Measurements from ENCODE around the gene XPR1. TPM values are rescaled to one million over a fixed set of nuclear protein-coding genes. Genes with fewer than 3 reads are reported as not detected.
A peak's percentile ranks its signal among the peaks of the same experiment; 100 is the strongest.

The XPR1 gene
- total RNA-seq, 4 donors from 2014 or later = 29.4 to 42.2 (median 33.7) TPM

DNA sequence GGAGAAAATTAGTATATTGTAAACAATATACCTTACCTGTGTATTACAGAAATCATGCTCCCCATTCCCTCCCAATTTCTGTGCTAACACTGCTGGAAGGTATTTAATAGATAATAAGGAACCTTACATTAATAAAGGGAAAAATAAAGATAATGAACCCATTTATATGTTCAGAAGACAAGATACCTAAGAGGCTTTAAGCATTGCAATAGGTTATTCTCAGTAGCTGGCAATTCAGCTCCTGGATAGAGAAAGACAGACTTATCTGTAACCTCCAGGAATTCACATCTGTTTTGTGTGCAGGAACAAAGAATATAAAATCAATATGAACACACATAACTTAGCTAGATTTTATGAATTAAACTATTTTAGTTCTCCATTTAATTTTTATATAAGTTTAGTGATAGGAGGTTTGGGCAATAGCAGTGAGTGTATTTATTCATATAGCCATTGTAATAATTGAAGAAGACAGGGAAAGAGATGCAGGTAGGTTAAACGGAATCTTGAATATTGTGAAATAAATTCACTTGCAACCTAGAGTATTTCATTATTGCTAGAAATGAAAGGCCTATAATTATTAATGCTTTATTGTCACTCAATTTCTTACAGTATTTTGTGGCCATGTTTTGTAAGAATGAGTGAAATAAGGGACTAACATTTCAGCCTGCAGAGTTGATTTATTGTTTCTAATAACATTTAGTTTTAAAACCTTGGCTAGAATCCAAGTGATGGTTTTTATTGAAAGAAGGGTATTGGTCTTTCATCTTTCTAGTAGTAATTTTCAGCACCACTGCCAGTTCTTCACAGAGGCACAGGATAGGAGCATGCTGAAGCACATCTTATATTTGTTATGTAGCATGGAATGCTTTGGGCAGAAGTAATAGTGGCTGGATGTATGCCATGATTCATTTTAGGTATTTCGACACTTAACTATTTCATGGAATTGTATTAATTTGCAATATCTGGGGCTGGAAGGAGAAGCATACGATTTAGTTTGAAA lies 1.5 kb downstream of the XPR1 start:
- Histone ChIP-seq H3K4me3 (replicated peaks in 1 of 3) (peak overlapping the region in 1 of 3 donors; percentile 78), H3K36me3 (no peaks in the 10 kb centered on the region), H3K4me1 (peaks cover 23 to 27% of the 10 kb centered on the region in 2 donors), H3K27me3 (no peaks in the 10 kb centered on the region), H3K9me3 (no peaks in the 10 kb centered on the region), H3K27ac (peak overlapping the region in 1 of 3 donors; percentile 86)
- intact Hi-C loops (cut with DNase I) = no loop called here
- DNase-seq = no peak
- WGBS, 2 donors = 47 to 50% methylated on average over 3 of the region's 3 CpGs
- TF ChIP-seq POLR2A (IDR thresholded peaks at IDR 0.05) = no peak
- TF ChIP-seq, protein P1, sequence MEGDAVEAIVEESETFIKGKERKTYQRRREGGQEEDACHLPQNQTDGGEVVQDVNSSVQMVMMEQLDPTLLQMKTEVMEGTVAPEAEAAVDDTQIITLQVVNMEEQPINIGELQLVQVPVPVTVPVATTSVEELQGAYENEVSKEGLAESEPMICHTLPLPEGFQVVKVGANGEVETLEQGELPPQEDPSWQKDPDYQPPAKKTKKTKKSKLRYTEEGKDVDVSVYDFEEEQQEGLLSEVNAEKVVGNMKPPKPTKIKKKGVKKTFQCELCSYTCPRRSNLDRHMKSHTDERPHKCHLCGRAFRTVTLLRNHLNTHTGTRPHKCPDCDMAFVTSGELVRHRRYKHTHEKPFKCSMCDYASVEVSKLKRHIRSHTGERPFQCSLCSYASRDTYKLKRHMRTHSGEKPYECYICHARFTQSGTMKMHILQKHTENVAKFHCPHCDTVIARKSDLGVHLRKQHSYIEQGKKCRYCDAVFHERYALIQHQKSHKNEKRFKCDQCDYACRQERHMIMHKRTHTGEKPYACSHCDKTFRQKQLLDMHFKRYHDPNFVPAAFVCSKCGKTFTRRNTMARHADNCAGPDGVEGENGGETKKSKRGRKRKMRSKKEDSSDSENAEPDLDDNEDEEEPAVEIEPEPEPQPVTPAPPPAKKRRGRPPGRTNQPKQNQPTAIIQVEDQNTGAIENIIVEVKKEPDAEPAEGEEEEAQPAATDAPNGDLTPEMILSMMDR (IDR thresholded peaks at IDR 0.05) = no peak

DNA sequence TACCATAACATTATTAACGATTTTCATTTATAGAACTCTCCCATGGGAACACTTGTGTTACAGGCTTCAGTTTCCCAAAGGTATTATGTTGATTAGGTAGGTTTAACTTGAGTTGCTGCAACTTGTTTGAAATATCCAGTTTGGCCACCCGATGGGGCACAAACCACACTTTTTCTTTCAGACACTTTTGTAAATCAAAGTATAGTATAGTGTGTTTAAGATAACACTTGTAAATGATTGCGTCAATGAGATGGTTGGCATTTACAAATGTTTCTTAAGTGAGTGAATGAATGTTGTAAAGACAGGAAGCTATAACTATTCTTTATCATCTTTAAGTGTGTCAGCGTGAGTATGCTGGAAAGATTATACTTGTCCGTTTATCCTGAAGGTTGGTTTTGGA lies 4.3 kb downstream of the XPR1 start:
- WGBS, 2 donors = 56 to 67% methylated on average over 5 of the region's 5 CpGs
- Histone ChIP-seq H3K4me1 (peaks cover 21 to 22% of the 10 kb centered on the region in 2 donors), H3K36me3 (no peaks in the 10 kb centered on the region), H3K4me3 (replicated peaks in 1 of 3) (no peak overlapping the region), H3K27ac (no peak overlapping the region), H3K27me3 (no peaks in the 10 kb centered on the region), H3K9me3 (no peaks in the 10 kb centered on the region)
- intact Hi-C loops (cut with DNase I) = no loop called here
- no peak for TF ChIP-seq POLR2A (IDR thresholded peaks at IDR 0.05)
- TF ChIP-seq, protein P1 (IDR thresholded peaks at IDR 0.05) = peak in 2 of 6 experiments; percentile 40
- peak; percentile 6 to 10 for DNase-seq

GRCh38 chr1:180639871-180640270 lies 8.0 kb downstream of the XPR1 start:
- intact Hi-C loops (cut with DNase I) = no loop called here
- peaks cover 8 to 13% of the 10 kb centered on the region in 2 donors for H3K4me1 ChIP-seq
- H3K27me3 ChIP-seq = no peaks in the 10 kb centered on the region
- no peak for TF ChIP-seq POLR2A (IDR thresholded peaks at IDR 0.05)
- TF ChIP-seq, protein P1 (IDR thresholded peaks at IDR 0.05) = no peak
- no peaks in the 10 kb centered on the region for H3K36me3 ChIP-seq
- H3K9me3 ChIP-seq = no peaks in the 10 kb centered on the region
- no peak overlapping the region for H3K27ac ChIP-seq
- DNase-seq = no peak
- H3K4me3 ChIP-seq (replicated peaks in 1 of 3) = no peak overlapping the region

DNA sequence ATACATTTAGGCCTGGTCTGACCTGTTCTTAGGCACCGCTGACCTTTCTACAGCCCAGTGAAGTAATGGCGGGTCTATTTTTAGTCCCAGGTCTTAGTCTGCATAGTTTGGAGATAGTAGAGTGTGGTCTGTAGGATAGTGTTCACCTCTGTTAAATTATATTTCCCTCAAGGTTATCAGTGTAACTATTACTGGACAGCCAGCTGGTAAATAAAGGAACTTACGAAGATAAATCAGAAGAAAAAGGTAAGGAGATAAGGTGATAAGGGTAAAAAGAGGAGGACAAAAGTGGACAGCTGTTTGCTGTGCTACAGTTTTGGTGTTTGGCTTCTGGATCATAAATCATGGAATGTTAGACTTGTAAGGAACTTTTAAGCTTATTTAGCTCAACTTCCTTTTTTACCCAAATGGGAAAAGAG lies 8.7 kb downstream of the XPR1 start:
- TF ChIP-seq POLR2A (IDR thresholded peaks at IDR 0.05) = no peak
- TF ChIP-seq, protein P1 (IDR thresholded peaks at IDR 0.05) = no peak
- no peak for DNase-seq
- Histone ChIP-seq H3K9me3 (no peaks in the 10 kb centered on the region), H3K27ac (no peak overlapping the region), H3K27me3 (no peaks in the 10 kb centered on the region), H3K4me3 (replicated peaks in 1 of 3) (no peak overlapping the region), H3K4me1 (peaks cover 8 to 13% of the 10 kb centered on the region in 2 donors), H3K36me3 (no peaks in the 10 kb centered on the region)
- WGBS, 2 donors = 98 to 99% methylated on average over 3 of the region's 3 CpGs
- intact Hi-C loops (cut with DNase I) = no loop called here

DNA sequence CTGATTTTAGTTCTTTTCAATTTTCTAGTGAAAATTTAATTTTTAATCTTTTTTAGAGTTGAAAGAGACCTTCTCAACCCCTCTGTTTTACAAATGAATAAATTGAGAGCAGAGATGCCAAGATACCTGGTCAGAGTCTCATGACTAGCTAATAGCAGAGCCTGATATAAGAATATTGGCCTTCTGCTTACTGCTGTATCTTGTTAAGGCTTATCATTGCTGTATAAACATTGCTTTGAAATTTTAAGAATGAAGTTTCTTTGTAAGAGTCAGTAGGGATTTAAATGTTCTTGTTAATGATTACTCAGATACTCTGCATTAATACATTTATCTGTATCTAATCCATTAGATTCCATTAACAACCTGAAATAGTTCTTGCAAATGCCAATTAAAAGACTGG lies 9.8 kb downstream of the XPR1 start:
- Histone ChIP-seq H3K27me3 (no peaks in the 10 kb centered on the region), H3K4me1 (peaks cover 8 to 13% of the 10 kb centered on the region in 2 donors), H3K27ac (no peak overlapping the region), H3K9me3 (no peaks in the 10 kb centered on the region), H3K36me3 (no peaks in the 10 kb centered on the region), H3K4me3 (replicated peaks in 1 of 3) (no peak overlapping the region)
- no peak for DNase-seq
- TF ChIP-seq POLR2A (IDR thresholded peaks at IDR 0.05) = no peak
- TF ChIP-seq, protein P1 (IDR thresholded peaks at IDR 0.05) = no peak
- intact Hi-C loops (cut with DNase I) = no loop called here
